HG03520 (cell line): ENCODE measurements around the gene GLRA2.

Source experiments
- ATAC-seq: cut with Tn5 transposase; IDR thresholded peaks from one replicate; pipeline ENCODE4 v1.9.1; 2021; ENCODE audit warnings: mild to moderate bottlenecking, moderate library complexity; ENCODE audit not compliant: unreplicated experiment

Gene GLRA2

GRCh38 chrX:14697451-14697850, 168.1 kb downstream of the GLRA2 start:
- peak; percentile 83 for ATAC-seq

GRCh38 chrX:14698790-14699189, 169.5 kb downstream of the GLRA2 start:
- ATAC-seq: no peak

GRCh38 chrX:14700982-14701381, 171.6 kb downstream of the GLRA2 start:
- ATAC-seq: no peak

GRCh38 chrX:14702145-14702544, 172.8 kb downstream of the GLRA2 start:
- ATAC-seq: no peak

GRCh38 chrX:14712096-14712495, 182.8 kb downstream of the GLRA2 start:
- ATAC-seq: no peak

GRCh38 chrX:14717949-14718348, 188.6 kb downstream of the GLRA2 start:
- ATAC-seq: no peak

- ATAC-seq: no peak
Measured at GRCh38 chrX:14718403-14718802, 189.1 kb downstream of the GLRA2 start.

- no peak for ATAC-seq
Measured at GRCh38 chrX:14729058-14729457, 199.7 kb downstream of the GLRA2 start.

GRCh38 chrX:14738643-14739042, 209.3 kb downstream of the GLRA2 start:
- ATAC-seq: no peak

GRCh38 chrX:14753441-14753840, 224.1 kb downstream of the GLRA2 start:
- ATAC-seq: no peak

- no peak for ATAC-seq
Measured at GRCh38 chrX:14758029-14758491, 228.7 kb downstream of the GLRA2 start.

GRCh38 chrX:14775416-14775815, 246.1 kb downstream of the GLRA2 start:
- no peak for ATAC-seq

- no peak for ATAC-seq
Measured at GRCh38 chrX:14776901-14777300, 247.6 kb downstream of the GLRA2 start.

- no peak for ATAC-seq
Measured at GRCh38 chrX:14777525-14777924, 248.2 kb downstream of the GLRA2 start.

- ATAC-seq: no peak
Measured at GRCh38 chrX:14779580-14779979, 250.2 kb downstream of the GLRA2 start.
